ENCODE data around the gene CLCN4.
A peak's percentile ranks its signal among the peaks of the same experiment; 100 is the strongest.

Gene CLCN4

GRCh38 chrX:10212395-10212794 is 55.6 kb downstream of the CLCN4 start:
- no peaks in the 10 kb centered on the region for H3K4me1 ChIP-seq (ENCODE audit: control insufficient read depth, insufficient read depth, low read length, unreplicated experiment)
- H3K36me3 ChIP-seq (ENCODE audit: insufficient read depth, low read length), result 0 out of 2 replicates have a peak, but pooled peaks cover under 1% of the 10 kb centered on the region
- H3K27ac ChIP-seq (ENCODE audit: low read depth, low read length), result no peak overlapping the region
- H3K79me2 ChIP-seq (ENCODE audit: control insufficient read depth, insufficient read depth, low read length, unreplicated experiment), result no peaks in the 10 kb centered on the region
- no peak overlapping the region for H2AFZ ChIP-seq (ENCODE audit: low read length, unreplicated experiment)
- H3K4me3 ChIP-seq (ENCODE audit: low read depth, low read length), result no peak overlapping the region
- H3K27me3 ChIP-seq (ENCODE audit: insufficient read depth, low read length), result no peaks in the 10 kb centered on the region

- no peaks in the 10 kb centered on the region for H3K36me3 ChIP-seq (ENCODE audit: insufficient read depth, low read length)
- H3K79me2 ChIP-seq (ENCODE audit: control insufficient read depth, insufficient read depth, low read length, unreplicated experiment), result no peaks in the 10 kb centered on the region
- H3K27ac ChIP-seq (ENCODE audit: low read depth, low read length), result no peak overlapping the region
- H3K4me3 ChIP-seq (ENCODE audit: low read depth, low read length), result no peak overlapping the region
- no peak overlapping the region for H2AFZ ChIP-seq (ENCODE audit: low read length, unreplicated experiment)
- H3K4me1 ChIP-seq (ENCODE audit: control insufficient read depth, insufficient read depth, low read length, unreplicated experiment), result no peaks in the 10 kb centered on the region
- no peaks in the 10 kb centered on the region for H3K27me3 ChIP-seq (ENCODE audit: insufficient read depth, low read length)
Observed at GRCh38 chrX:10213716-10214115, 56.9 kb downstream of the CLCN4 start.

- Histone ChIP-seq H3K36me3 (ENCODE audit: insufficient read depth, low read length) (no peaks in the 10 kb centered on the region), H3K79me2 (ENCODE audit: control insufficient read depth, insufficient read depth, low read length, unreplicated experiment) (no peaks in the 10 kb centered on the region), H3K4me1 (ENCODE audit: control insufficient read depth, insufficient read depth, low read length, unreplicated experiment) (no peaks in the 10 kb centered on the region), H3K4me3 (ENCODE audit: low read depth, low read length) (no peak overlapping the region), H2AFZ (ENCODE audit: low read length, unreplicated experiment) (no peak overlapping the region), H3K27ac (ENCODE audit: low read depth, low read length) (no peak overlapping the region), H3K27me3 (ENCODE audit: insufficient read depth, low read length) (no peaks in the 10 kb centered on the region)
Observed at GRCh38 chrX:10216208-10216607, 59.4 kb downstream of the CLCN4 start.

DNA sequence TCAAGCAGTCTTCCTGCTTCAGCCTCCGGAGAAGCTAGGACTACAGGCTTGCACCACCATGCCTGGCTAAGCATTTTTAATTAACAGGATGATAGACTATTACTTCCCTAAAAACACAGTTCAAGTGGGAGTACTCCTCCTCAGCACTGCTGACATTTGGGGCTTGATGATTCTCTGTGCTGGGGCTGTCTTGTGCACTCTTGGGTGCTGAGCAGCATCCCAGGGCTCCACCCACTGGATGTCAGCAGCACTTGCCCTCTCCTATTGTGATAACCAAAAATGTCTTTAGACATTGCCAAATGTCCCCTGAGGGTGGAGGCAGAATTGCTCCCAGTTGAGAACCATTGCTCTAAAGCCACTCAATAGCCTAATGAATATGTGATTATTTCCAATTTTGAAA is 60.4 kb downstream of the CLCN4 start:
- Histone ChIP-seq H2AFZ (ENCODE audit: low read length, unreplicated experiment) (no peak overlapping the region), H3K36me3 (ENCODE audit: insufficient read depth, low read length) (no peaks in the 10 kb centered on the region), H3K27ac (ENCODE audit: low read depth, low read length) (no peak overlapping the region), H3K79me2 (ENCODE audit: control insufficient read depth, insufficient read depth, low read length, unreplicated experiment) (no peaks in the 10 kb centered on the region), H3K4me3 (ENCODE audit: low read depth, low read length) (no peak overlapping the region), H3K4me1 (ENCODE audit: control insufficient read depth, insufficient read depth, low read length, unreplicated experiment) (no peaks in the 10 kb centered on the region), H3K27me3 (ENCODE audit: insufficient read depth, low read length) (no peaks in the 10 kb centered on the region)

DNA sequence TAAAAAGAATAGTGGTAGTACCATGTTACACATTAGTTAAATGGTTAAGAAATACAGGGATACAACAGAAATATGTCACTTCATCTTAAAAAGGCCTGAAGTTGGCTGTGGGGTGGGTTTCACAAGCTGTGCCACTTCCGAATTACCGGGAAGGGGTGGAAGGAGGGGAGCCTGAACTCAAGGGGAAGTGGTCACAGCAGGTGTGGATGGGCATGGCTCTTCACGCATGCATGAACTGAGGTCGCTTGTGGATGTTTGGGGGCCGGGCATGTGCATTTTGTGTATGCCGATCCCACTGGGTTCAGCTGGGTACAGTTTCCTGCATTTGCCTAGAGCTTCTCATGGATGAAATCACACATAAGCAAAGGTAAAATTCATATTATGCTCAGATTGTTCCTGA is 64.9 kb downstream of the CLCN4 start:
- Histone ChIP-seq H3K36me3 (ENCODE audit: insufficient read depth, low read length) (no peaks in the 10 kb centered on the region), H3K4me1 (ENCODE audit: control insufficient read depth, insufficient read depth, low read length, unreplicated experiment) (no peaks in the 10 kb centered on the region), H3K4me3 (ENCODE audit: low read depth, low read length) (no peak overlapping the region), H3K27me3 (ENCODE audit: insufficient read depth, low read length) (no peaks in the 10 kb centered on the region), H3K79me2 (ENCODE audit: control insufficient read depth, insufficient read depth, low read length, unreplicated experiment) (no peaks in the 10 kb centered on the region), H2AFZ (ENCODE audit: low read length, unreplicated experiment) (no peak overlapping the region), H3K27ac (ENCODE audit: low read depth, low read length) (no peak overlapping the region)

GRCh38 chrX:10223276-10223675 is 66.5 kb downstream of the CLCN4 start:
- Histone ChIP-seq H3K4me3 (ENCODE audit: low read depth, low read length) (no peak overlapping the region), H2AFZ (ENCODE audit: low read length, unreplicated experiment) (no peak overlapping the region), H3K27me3 (ENCODE audit: insufficient read depth, low read length) (no peaks in the 10 kb centered on the region), H3K27ac (ENCODE audit: low read depth, low read length) (no peak overlapping the region), H3K4me1 (ENCODE audit: control insufficient read depth, insufficient read depth, low read length, unreplicated experiment) (no peaks in the 10 kb centered on the region), H3K36me3 (ENCODE audit: insufficient read depth, low read length) (no peaks in the 10 kb centered on the region), H3K79me2 (ENCODE audit: control insufficient read depth, insufficient read depth, low read length, unreplicated experiment) (no peaks in the 10 kb centered on the region)

GRCh38 chrX:10223781-10224180 is 67.0 kb downstream of the CLCN4 start:
- Histone ChIP-seq H3K27ac (ENCODE audit: low read depth, low read length) (no peak overlapping the region), H3K36me3 (ENCODE audit: insufficient read depth, low read length) (no peaks in the 10 kb centered on the region), H3K79me2 (ENCODE audit: control insufficient read depth, insufficient read depth, low read length, unreplicated experiment) (no peaks in the 10 kb centered on the region), H2AFZ (ENCODE audit: low read length, unreplicated experiment) (no peak overlapping the region), H3K4me3 (ENCODE audit: low read depth, low read length) (no peak overlapping the region), H3K27me3 (ENCODE audit: insufficient read depth, low read length) (no peaks in the 10 kb centered on the region), H3K4me1 (ENCODE audit: control insufficient read depth, insufficient read depth, low read length, unreplicated experiment) (no peaks in the 10 kb centered on the region)

DNA sequence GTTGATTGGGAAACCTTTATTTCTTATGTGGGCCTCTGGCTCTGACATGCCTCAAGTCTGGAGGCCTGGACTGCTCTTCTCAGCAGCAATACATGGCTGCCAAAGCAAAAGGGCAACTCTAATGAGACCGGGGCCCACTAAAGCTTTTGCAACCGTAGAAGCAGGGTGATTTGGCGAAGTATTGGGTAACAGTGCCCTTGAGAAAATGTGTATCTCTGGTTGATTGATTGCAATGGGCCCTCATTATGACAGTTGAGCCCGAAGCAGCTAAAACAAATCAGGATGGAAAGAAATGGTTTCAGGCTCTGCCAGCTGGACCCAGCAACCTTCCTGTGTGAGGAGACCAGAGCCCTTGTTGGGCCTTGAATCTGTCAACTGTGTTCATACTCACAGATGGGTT is 73.4 kb downstream of the CLCN4 start:
- H3K4me1 ChIP-seq (ENCODE audit: control insufficient read depth, insufficient read depth, low read length, unreplicated experiment), result peaks cover 19% of the 10 kb centered on the region
- H3K4me3 ChIP-seq (ENCODE audit: low read depth, low read length), result no peak overlapping the region
- H3K36me3 ChIP-seq (ENCODE audit: insufficient read depth, low read length), result peaks cover 5% of the 10 kb centered on the region
- H2AFZ ChIP-seq (ENCODE audit: low read length, unreplicated experiment), result no peak overlapping the region
- no peaks in the 10 kb centered on the region for H3K27me3 ChIP-seq (ENCODE audit: insufficient read depth, low read length)
- H3K27ac ChIP-seq (ENCODE audit: low read depth, low read length), result no peak overlapping the region
- no peaks in the 10 kb centered on the region for H3K79me2 ChIP-seq (ENCODE audit: control insufficient read depth, insufficient read depth, low read length, unreplicated experiment)

GRCh38 chrX:10231461-10231860 is 74.7 kb downstream of the CLCN4 start:
- Histone ChIP-seq H2AFZ (ENCODE audit: low read length, unreplicated experiment) (no peak overlapping the region), H3K79me2 (ENCODE audit: control insufficient read depth, insufficient read depth, low read length, unreplicated experiment) (no peaks in the 10 kb centered on the region), H3K27ac (ENCODE audit: low read depth, low read length) (no peak overlapping the region), H3K36me3 (ENCODE audit: insufficient read depth, low read length) (peaks cover 5% of the 10 kb centered on the region), H3K27me3 (ENCODE audit: insufficient read depth, low read length) (no peaks in the 10 kb centered on the region), H3K4me1 (ENCODE audit: control insufficient read depth, insufficient read depth, low read length, unreplicated experiment) (peaks cover 29% of the 10 kb centered on the region), H3K4me3 (ENCODE audit: low read depth, low read length) (no peak overlapping the region)

- Histone ChIP-seq H3K27me3 (ENCODE audit: insufficient read depth, low read length) (no peaks in the 10 kb centered on the region), H3K4me3 (ENCODE audit: low read depth, low read length) (no peak overlapping the region), H3K79me2 (ENCODE audit: control insufficient read depth, insufficient read depth, low read length, unreplicated experiment) (no peaks in the 10 kb centered on the region), H3K27ac (ENCODE audit: low read depth, low read length) (peak overlapping the region; percentile 60; the same call in 1 of the 2 replicates), H3K36me3 (ENCODE audit: insufficient read depth, low read length) (peaks cover 5% of the 10 kb centered on the region), H3K4me1 (ENCODE audit: control insufficient read depth, insufficient read depth, low read length, unreplicated experiment) (peaks cover 35% of the 10 kb centered on the region), H2AFZ (ENCODE audit: low read length, unreplicated experiment) (no peak overlapping the region)
Observed at GRCh38 chrX:10233173-10233572, 76.4 kb downstream of the CLCN4 start.

GRCh38 chrX:10233696-10234095 is 76.9 kb downstream of the CLCN4 start:
- peaks cover 5% of the 10 kb centered on the region for H3K36me3 ChIP-seq (ENCODE audit: insufficient read depth, low read length)
- peaks cover 35% of the 10 kb centered on the region for H3K4me1 ChIP-seq (ENCODE audit: control insufficient read depth, insufficient read depth, low read length, unreplicated experiment)
- H3K27ac ChIP-seq (ENCODE audit: low read depth, low read length), result peak overlapping the region; percentile 60; the same call in 1 of the 2 replicates
- H3K4me3 ChIP-seq (ENCODE audit: low read depth, low read length), result no peak overlapping the region
- no peak overlapping the region for H2AFZ ChIP-seq (ENCODE audit: low read length, unreplicated experiment)
- no peaks in the 10 kb centered on the region for H3K79me2 ChIP-seq (ENCODE audit: control insufficient read depth, insufficient read depth, low read length, unreplicated experiment)
- no peaks in the 10 kb centered on the region for H3K27me3 ChIP-seq (ENCODE audit: insufficient read depth, low read length)
